ENCODE data around the gene ELOVL6. TPM values are rescaled to one million over a fixed set of nuclear protein-coding genes. Genes with fewer than 3 reads are reported as not detected.
A peak's percentile ranks its signal among the peaks of the same experiment; 100 is the strongest.
"Not testable (repeated sequence)": the region's sequence is repeated elsewhere in the genome, so short reads cannot be mapped to it uniquely, and the experiment has no call there.

Gene ELOVL6
- total RNA-seq, 3 donors from 2014 or later: 9.3 to 11.2 (median 10.1) TPM

DNA sequence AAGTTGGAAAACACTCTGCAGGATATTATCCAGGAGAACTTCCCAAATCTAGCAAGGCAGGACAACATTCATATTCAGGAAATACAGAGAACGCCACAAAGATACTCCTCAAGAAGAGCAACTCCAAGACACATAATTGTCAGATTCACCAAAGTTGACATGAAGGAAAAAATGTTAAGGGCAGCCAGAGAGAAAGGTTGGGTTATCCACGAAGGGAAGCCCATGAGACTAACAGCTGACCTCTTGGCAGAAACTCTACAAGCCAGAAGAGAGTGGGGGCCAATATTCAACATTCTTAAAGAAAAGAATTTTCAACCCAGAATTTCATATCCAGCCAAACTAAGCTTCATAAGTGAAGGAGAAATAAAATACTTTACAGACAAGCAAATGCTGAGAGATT, 120.3 kb downstream of the ELOVL6 start:
- not testable (repeated sequence) for H3K27me3 Mint-ChIP-seq (ENCODE audit: low read depth); H3K4me3 Mint-ChIP-seq; H3K4me1 Mint-ChIP-seq (ENCODE audit: low read depth); ATAC-seq; H3K9me3 Mint-ChIP-seq; H3K36me3 Mint-ChIP-seq (ENCODE audit: insufficient read depth); DNase-seq

DNA sequence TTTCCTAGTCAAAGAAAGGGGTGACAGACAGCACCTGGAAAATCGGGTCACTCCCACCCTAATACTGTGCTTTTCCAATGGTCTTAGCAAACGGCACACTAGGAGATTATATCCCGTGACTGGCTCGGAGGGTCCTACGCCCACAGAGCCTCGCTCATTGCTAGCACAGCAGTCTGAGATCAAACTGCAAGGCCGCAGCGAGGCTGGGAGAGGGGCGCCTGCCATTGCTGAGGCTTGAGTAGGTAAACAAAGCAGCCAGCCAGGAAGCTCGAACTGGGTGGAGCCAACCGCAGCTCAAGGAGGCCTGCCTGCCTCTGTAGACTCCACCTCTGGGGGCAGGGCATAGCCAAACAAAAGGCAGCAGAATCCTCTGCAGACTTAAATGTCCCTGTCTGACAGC, 121.6 kb downstream of the ELOVL6 start:
- not testable (repeated sequence) for H3K27me3 Mint-ChIP-seq (ENCODE audit: low read depth); ATAC-seq; DNase-seq; H3K36me3 Mint-ChIP-seq (ENCODE audit: insufficient read depth); H3K9me3 Mint-ChIP-seq; H3K4me1 Mint-ChIP-seq (ENCODE audit: low read depth); H3K4me3 Mint-ChIP-seq

DNA sequence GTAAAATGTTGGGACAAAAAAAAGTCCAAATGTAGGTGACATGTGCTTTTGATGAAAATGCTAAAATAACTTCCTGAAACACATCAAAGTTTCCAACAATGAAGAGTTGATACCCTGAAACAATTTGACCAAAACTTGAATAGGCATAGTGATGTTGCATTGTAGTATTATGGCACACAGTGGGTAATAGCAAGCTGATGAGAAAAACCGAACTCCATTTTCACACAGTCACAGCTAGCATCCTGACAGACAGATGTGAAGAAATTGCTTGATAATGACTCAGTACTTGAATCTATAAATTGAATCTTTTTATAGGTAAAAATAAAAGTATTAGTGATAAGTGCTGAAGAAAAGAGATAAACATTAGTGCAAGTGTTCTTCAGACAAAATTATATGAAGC, 122.5 kb downstream of the ELOVL6 start:
- DNase-seq (no peak), ATAC-seq (no peak)
- Mint-ChIP-seq H3K4me3 (no peak overlapping the region), H3K36me3 (ENCODE audit: insufficient read depth) (peaks cover 3% of the 10 kb centered on the region), H3K4me1 (ENCODE audit: low read depth) (no peaks in the 10 kb centered on the region), H3K27me3 (ENCODE audit: low read depth) (no peaks in the 10 kb centered on the region), H3K9me3 (no peaks in the 10 kb centered on the region)

DNA sequence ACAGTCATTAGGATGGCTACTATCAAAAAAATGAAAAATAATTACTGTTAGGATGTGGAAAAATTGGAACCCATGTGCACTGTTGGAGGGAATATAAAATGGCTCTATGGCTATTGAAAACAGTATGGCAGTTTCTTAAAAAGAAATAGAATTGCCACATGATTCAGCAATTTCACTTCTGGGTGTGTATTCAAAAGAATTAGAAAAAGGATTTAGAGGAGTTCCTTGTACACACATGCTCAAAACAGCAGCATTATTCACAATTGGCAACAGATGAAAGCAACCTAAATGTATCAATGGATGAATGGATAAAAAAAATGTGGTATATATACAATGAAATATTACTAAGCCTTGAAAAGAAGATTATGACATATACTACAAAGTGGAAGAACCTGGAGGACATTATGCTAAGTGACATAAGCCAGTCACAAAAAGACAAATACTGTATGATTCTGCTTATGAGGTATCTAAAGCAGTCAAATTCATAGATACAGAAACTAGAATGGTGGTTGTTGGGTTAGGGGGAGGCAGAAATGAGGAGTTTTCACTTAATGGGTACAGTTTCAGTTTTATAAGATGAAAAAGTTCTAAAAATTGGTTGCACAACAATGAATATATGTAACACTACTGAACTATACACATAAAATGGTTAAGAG, 123.2 kb downstream of the ELOVL6 start:
- no peaks in the 10 kb centered on the region for H3K4me1 Mint-ChIP-seq (ENCODE audit: low read depth)
- no peaks in the 10 kb centered on the region for H3K27me3 Mint-ChIP-seq (ENCODE audit: low read depth)
- no peak overlapping the region for H3K4me3 Mint-ChIP-seq
- H3K9me3 Mint-ChIP-seq: no peaks in the 10 kb centered on the region
- DNase-seq (no peak), ATAC-seq (peak; percentile 18 to 59)
- peaks cover 3% of the 10 kb centered on the region for H3K36me3 Mint-ChIP-seq (ENCODE audit: insufficient read depth)

DNA sequence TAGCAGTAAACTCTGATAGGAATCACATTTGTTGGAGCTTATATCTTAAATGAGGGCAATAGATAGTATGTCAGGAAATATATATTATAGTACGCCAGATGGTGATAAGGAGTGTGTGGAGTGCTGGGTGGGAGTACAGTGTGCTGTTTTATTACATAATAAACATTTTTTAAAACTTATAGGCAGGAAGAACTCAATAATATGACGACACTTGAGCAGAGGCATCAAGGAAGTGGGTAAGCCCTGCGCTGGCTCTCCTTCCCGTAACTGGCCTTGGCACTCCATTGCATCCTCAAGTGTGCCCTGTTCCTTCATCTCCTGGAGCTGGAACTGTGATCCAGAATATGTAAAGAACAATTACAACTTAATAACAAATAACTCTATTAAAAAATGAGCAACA, 123.8 kb downstream of the ELOVL6 start:
- Mint-ChIP-seq H3K27me3 (ENCODE audit: low read depth) (no peaks in the 10 kb centered on the region), H3K4me3 (no peak overlapping the region), H3K4me1 (ENCODE audit: low read depth) (no peaks in the 10 kb centered on the region), H3K36me3 (ENCODE audit: insufficient read depth) (peaks cover 2% of the 10 kb centered on the region), H3K9me3 (no peaks in the 10 kb centered on the region)
- no peak for ATAC-seq
- DNase-seq: no peak

GRCh38 chr4:110073053-110073845, 125.2 kb downstream of the ELOVL6 start:
- H3K9me3 Mint-ChIP-seq: no peaks in the 10 kb centered on the region
- H3K36me3 Mint-ChIP-seq (ENCODE audit: insufficient read depth): no peaks in the 10 kb centered on the region
- no peaks in the 10 kb centered on the region for H3K27me3 Mint-ChIP-seq (ENCODE audit: low read depth)
- no peak overlapping the region for H3K4me3 Mint-ChIP-seq
- H3K4me1 Mint-ChIP-seq (ENCODE audit: low read depth): no peaks in the 10 kb centered on the region
- DNase-seq (no peak), ATAC-seq (no peak)

GRCh38 chr4:110071466-110071865, 126.9 kb downstream of the ELOVL6 start:
- Mint-ChIP-seq H3K4me3 (no peak overlapping the region), H3K36me3 (ENCODE audit: insufficient read depth) (no peaks in the 10 kb centered on the region), H3K27me3 (ENCODE audit: low read depth) (no peaks in the 10 kb centered on the region), H3K4me1 (ENCODE audit: low read depth) (no peaks in the 10 kb centered on the region), H3K9me3 (no peaks in the 10 kb centered on the region)
- ATAC-seq: no peak
- DNase-seq: no peak

- Mint-ChIP-seq H3K4me1 (ENCODE audit: low read depth) (no peaks in the 10 kb centered on the region), H3K27me3 (ENCODE audit: low read depth) (no peaks in the 10 kb centered on the region), H3K36me3 (ENCODE audit: insufficient read depth) (no peaks in the 10 kb centered on the region)
Observed at GRCh38 chr4:110068248-110068647, 130.2 kb downstream of the ELOVL6 start.

DNA sequence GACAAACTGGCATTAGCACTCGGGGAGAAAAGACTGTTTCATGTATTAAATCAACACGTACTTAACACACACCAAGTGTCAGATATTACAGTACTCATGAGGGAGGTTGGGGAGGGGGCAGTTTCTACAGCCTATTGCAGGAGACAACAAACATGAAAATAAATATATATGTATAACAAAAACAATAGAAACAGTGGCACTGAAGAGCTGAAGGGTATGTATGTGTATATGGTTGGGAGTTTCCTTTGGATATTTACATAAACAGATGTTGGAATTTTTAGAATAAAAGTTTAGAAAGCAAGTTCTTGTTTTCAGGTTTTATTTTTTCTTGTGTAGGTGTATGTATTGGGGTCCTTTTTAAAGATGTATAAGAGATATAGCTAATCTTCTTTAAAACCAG, 133.5 kb downstream of the ELOVL6 start:
- Mint-ChIP-seq H3K4me1 (ENCODE audit: low read depth) (peaks cover 18% of the 10 kb centered on the region), H3K4me3 (no peak overlapping the region), H3K9me3 (no peaks in the 10 kb centered on the region), H3K27me3 (ENCODE audit: low read depth) (no peaks in the 10 kb centered on the region), H3K36me3 (ENCODE audit: insufficient read depth) (no peaks in the 10 kb centered on the region)
- ATAC-seq (no peak), DNase-seq (no peak)

More at GRCh38 chr4:110068248-110068647, 130.2 kb downstream of the ELOVL6 start:
- no peaks in the 10 kb centered on the region for H3K9me3 Mint-ChIP-seq
- no peak for ATAC-seq
- DNase-seq: no peak
- no peak overlapping the region for H3K4me3 Mint-ChIP-seq

DNA sequence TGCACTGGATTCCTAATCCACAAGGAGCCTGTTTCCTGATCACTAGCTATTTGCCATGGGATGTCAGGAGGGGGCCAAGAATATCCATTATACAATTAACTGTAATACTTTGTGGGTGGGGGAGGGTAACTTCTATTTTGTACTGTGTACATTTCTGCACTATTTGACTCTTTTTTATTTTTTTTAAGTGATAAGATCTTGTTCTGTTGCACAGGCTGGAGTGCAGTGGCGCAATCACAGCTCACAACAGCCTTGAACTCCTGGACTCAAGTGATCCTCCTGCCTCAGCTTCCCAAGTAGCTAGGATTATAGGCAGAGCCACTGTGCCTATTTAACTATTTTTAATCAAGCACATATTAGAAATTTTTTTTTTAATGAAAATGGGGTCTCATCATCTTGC, 134.1 kb downstream of the ELOVL6 start:
- DNase-seq (no peak), ATAC-seq (no peak)
- Mint-ChIP-seq H3K4me1 (ENCODE audit: low read depth) (peaks cover 24% of the 10 kb centered on the region), H3K27me3 (ENCODE audit: low read depth) (no peaks in the 10 kb centered on the region), H3K9me3 (no peaks in the 10 kb centered on the region), H3K4me3 (no peak overlapping the region), H3K36me3 (ENCODE audit: insufficient read depth) (no peaks in the 10 kb centered on the region)

DNA sequence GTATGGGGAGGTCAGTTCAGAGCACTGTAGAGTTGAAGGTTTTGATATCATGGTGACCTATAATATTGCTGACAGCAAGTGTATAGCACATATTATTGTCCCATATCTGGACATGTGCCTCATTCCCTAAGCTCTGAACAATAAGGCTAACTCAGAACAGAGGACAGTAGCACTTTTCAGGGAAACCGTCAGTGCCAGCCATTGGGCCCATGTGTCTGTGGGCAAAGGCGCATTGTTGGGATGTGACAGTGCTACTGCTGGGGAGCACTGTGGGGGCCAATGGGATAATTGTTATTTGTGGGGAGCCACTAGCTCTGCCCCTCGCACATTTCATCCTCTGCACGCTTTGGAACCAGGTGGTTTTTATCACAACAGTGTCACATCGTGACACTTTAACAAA, 136.2 kb downstream of the ELOVL6 start:
- H3K36me3 Mint-ChIP-seq (ENCODE audit: insufficient read depth): no peaks in the 10 kb centered on the region
- H3K4me1 Mint-ChIP-seq (ENCODE audit: low read depth): peaks cover 34% of the 10 kb centered on the region
- ATAC-seq (no peak), DNase-seq (no peak)
- H3K4me3 Mint-ChIP-seq: no peak overlapping the region
- no peaks in the 10 kb centered on the region for H3K27me3 Mint-ChIP-seq (ENCODE audit: low read depth)
- no peaks in the 10 kb centered on the region for H3K9me3 Mint-ChIP-seq

DNA sequence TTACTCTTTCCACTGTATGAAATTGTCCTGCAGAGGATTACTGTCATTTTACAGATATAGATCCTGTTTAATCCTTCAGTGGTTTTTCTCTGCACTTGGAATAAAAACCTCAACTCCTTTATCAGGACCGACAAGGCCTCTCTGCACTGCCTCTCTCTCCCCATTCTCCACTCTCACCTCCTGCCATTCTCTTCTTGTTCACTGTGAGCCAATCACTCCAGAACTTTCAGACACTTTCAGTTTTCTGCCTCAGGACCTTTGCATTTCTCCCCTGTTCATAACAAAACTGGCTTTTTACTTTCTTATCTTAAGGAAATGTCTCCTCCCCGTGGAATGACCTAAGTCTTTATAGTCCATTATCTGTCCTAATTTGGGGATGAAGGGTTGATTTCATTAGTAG, 137.3 kb downstream of the ELOVL6 start:
- DNase-seq (no peak), ATAC-seq (no peak)
- Mint-ChIP-seq H3K4me3 (no peak overlapping the region), H3K36me3 (ENCODE audit: insufficient read depth) (no peaks in the 10 kb centered on the region), H3K9me3 (no peaks in the 10 kb centered on the region), H3K27me3 (ENCODE audit: low read depth) (no peaks in the 10 kb centered on the region), H3K4me1 (ENCODE audit: low read depth) (peaks cover 34% of the 10 kb centered on the region)

- ATAC-seq: peak; percentile 37 to 47
- peak overlapping the region; percentile 27 for H3K4me3 Mint-ChIP-seq
- no peaks in the 10 kb centered on the region for H3K27me3 Mint-ChIP-seq (ENCODE audit: low read depth)
- DNase-seq: no peak
- no peaks in the 10 kb centered on the region for H3K9me3 Mint-ChIP-seq
- peaks cover 39% of the 10 kb centered on the region for H3K4me1 Mint-ChIP-seq (ENCODE audit: low read depth)
- H3K36me3 Mint-ChIP-seq (ENCODE audit: insufficient read depth): no peaks in the 10 kb centered on the region
Observed at GRCh38 chr4:110059556-110060191, 138.7 kb downstream of the ELOVL6 start.

DNA sequence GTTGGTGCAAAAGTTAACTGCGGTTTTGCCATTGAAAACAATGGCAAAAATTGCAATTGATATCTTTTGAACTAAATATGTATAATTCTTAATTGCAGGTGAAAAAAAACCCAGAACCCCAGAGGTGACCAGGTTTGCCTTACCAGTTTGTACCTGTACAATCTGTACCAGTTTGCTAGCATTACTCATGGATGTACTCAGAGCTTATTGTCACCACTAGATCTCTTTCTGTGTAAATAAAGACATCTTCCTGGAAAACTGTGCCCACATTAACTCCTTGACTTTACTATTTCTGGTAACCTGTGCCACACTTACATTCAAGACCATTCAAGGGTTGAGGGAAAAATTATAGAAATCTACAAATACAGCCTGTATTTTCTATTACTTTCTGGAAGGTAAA, 139.7 kb downstream of the ELOVL6 start:
- peaks cover 39% of the 10 kb centered on the region for H3K4me1 Mint-ChIP-seq (ENCODE audit: low read depth)
- DNase-seq: no peak
- no peaks in the 10 kb centered on the region for H3K27me3 Mint-ChIP-seq (ENCODE audit: low read depth)
- no peak for ATAC-seq
- no peak overlapping the region for H3K4me3 Mint-ChIP-seq
- H3K9me3 Mint-ChIP-seq: no peaks in the 10 kb centered on the region
- H3K36me3 Mint-ChIP-seq (ENCODE audit: insufficient read depth): no peaks in the 10 kb centered on the region
